HG02884 (cell line): ENCODE data around the gene PSPH.
"Not testable (repeated sequence)": the region's sequence is repeated elsewhere in the genome, so short reads cannot be mapped to it uniquely, and the experiment has no call there.

Source experiments
- ATAC-seq: cut with Tn5 transposase; IDR thresholded peaks from one replicate; pipeline ENCODE4 v1.9.1; 2021; ENCODE audit warnings: mild to moderate bottlenecking, moderate library complexity; ENCODE audit not compliant: unreplicated experiment

Gene PSPH

GRCh38 chr7:56063500-56063881 lies 12.2 kb upstream of the PSPH start:
- no peak for ATAC-seq

GRCh38 chr7:56062382-56062781 lies 11.1 kb upstream of the PSPH start:
- ATAC-seq = no peak

GRCh38 chr7:56053993-56054392 lies 2.7 kb upstream of the PSPH start:
- ATAC-seq = no peak

- no peak for ATAC-seq
These were observed 2.1 kb upstream of the PSPH start for GRCh38 chr7:56053379-56053778.

- no peak for ATAC-seq
These were observed 248 bp downstream of the PSPH start for GRCh38 chr7:56051053-56051338.

GRCh38 chr7:56048763-56049162 lies 2.5 kb downstream of the PSPH start:
- not testable (repeated sequence) for ATAC-seq

- no peak for ATAC-seq
These were observed 3.0 kb downstream of the PSPH start for GRCh38 chr7:56048245-56048644.

- ATAC-seq = not testable (repeated sequence)
These were observed 3.7 kb downstream of the PSPH start for GRCh38 chr7:56047446-56048116.

- ATAC-seq = no peak
These were observed 4.4 kb downstream of the PSPH start for GRCh38 chr7:56046721-56047445.

GRCh38 chr7:56045758-56046157 lies 5.5 kb downstream of the PSPH start:
- ATAC-seq = not testable (repeated sequence)

GRCh38 chr7:56040730-56041129 lies 10.5 kb downstream of the PSPH start:
- no peak for ATAC-seq

GRCh38 chr7:56033671-56034432 lies 17.4 kb downstream of the PSPH start:
- ATAC-seq = peak; percentile 98

- not testable (repeated sequence) for ATAC-seq
These were observed 18.7 kb downstream of the PSPH start for GRCh38 chr7:56032578-56032977.

GRCh38 chr7:56031556-56031955 lies 19.7 kb downstream of the PSPH start:
- ATAC-seq = not testable (repeated sequence)

- ATAC-seq = no peak
These were observed 20.9 kb downstream of the PSPH start for GRCh38 chr7:56030340-56030739.

GRCh38 chr7:56028942-56029630 lies 22.2 kb downstream of the PSPH start:
- ATAC-seq = no peak

GRCh38 chr7:56026538-56026937 lies 24.7 kb downstream of the PSPH start:
- ATAC-seq = no peak

GRCh38 chr7:56023500-56023899 lies 27.7 kb downstream of the PSPH start:
- no peak for ATAC-seq

- no peak for ATAC-seq
These were observed 31.7 kb downstream of the PSPH start for GRCh38 chr7:56019501-56019900.

GRCh38 chr7:56017015-56017414 lies 34.2 kb downstream of the PSPH start:
- not testable (repeated sequence) for ATAC-seq

GRCh38 chr7:56009695-56010094 lies 41.5 kb downstream of the PSPH start:
- no peak for ATAC-seq
